Myocyte (in vitro differentiated cells): ENCODE data around the gene FGD1. TPM values are rescaled to one million over a fixed set of nuclear protein-coding genes. Genes with fewer than 3 reads are reported as not detected.

Source experiments
- DNase-seq: peaks from one replicate; pipeline ENCODE4 v3.0.0-alpha.2; 2012; ENCODE audit warnings: low read depth
- total RNA-seq: library from RNA; depleted of rRNA; stranded (reverse); fragments of >200 nt; gene quantifications from 2 replicates; pipeline ENCODE4 v1.2.3, GENCODE V29; 2014

FGD1 gene
- total RNA-seq, 1 donor from 2014 or later: 7.9 TPM

- peak; percentile 23 for DNase-seq
Observed at GRCh38 chrX:54407266-54407665, 88.8 kb downstream of the FGD1 start.

GRCh38 chrX:54397113-54397512 lies 98.9 kb downstream of the FGD1 start:
- DNase-seq: peak; percentile 41

Other genes with a start within 250 kb of the FGD1 start
- 0.05 TPM in 2 replicates for gene WNK3, start 138.2 kb downstream of the FGD1 start, total RNA-seq
- gene TSR2, start 55.8 kb downstream of the FGD1 start, total RNA-seq: 21.7 and 27.0 TPM in 2 replicates
- 39.1 and 40.1 TPM in 2 replicates for gene GNL3L, start 34.0 kb upstream of the FGD1 start, total RNA-seq